HCT116 (cell line): ENCODE results near the gene SOD3. TPM values are rescaled to one million over a fixed set of nuclear protein-coding genes. Genes with fewer than 3 reads are reported as not detected.

Experiments
- ATAC-seq: fragments of 200-7000 bp; cut with Tn5 transposase; 2 replicates; pipeline ENCODE4 v1.9.1; 2020; ENCODE audit warnings: mild to moderate bottlenecking, moderate library complexity
- BruUV-seq: library from RNA; stranded (reverse); fragments of 400-500 nt; replicated peaks from 2 replicates; lab custom pipeline; 2021; lab: Mats Ljungman, UMichigan
- CTCF ChIA-PET: fragments of 300-600 bp; sonication (Branson Sonifier 250); formaldehyde crosslinking; loops from one replicate; lab custom pipeline; 2021; ENCODE audit warnings: antibody characterized with exemption; lab: Charles Lee
- POLR2A ChIA-PET: fragments of 300-600, 350-600 bp; sonication (Branson Sonifier 250); formaldehyde crosslinking; loops from one replicate; lab custom pipeline; 2021; ENCODE audit warnings: antibody characterized with exemption; lab: Charles Lee
- RAD21 ChIA-PET, 2 experiments: fragments of 300-600 bp; sonication (Branson Sonifier 250); formaldehyde crosslinking; loops; one replicate each; lab custom pipeline; 2023; ENCODE audit warnings: low total read pairs in 2 of 2; ENCODE audit not compliant: uncharacterized antibody in 2 of 2, unreplicated experiment in 2 of 2, low non-redundant PET in 1 of 2; lab: Charles Lee
- DNase-seq: peaks from one replicate; pipeline ENCODE4 v3.0.0-alpha.2; 2010; ENCODE audit warnings: low read depth, low spot score
- H2AFZ ChIP-seq: fragments of 200-600 bp; shearing (Covaris generic), sonication (generic); 2 replicates; pipeline ENCODE4 v1.6.1; 2017; ENCODE audit warnings: low read depth, mixed run types, mixed read lengths, antibody characterized with exemption, low read length; ENCODE audit not compliant: poor library complexity, severe bottlenecking
- H3K27ac ChIP-seq: 2 replicates; pipeline ENCODE4 v1.5.1; 2012; ENCODE audit warnings: low read depth, low read length
- H3K27me3 ChIP-seq: fragments of 200-600 bp; sonication (generic); 2 replicates; pipeline ENCODE4 v1.6.1; 2016; ENCODE audit warnings: mixed run types, low read length, mixed read lengths; ENCODE audit not compliant: insufficient read depth
- H3K36me3 ChIP-seq, 2 experiments: fragments of 200-500 bp in 1 of 2; fragments of 200-600 bp in 1 of 2; sonication (Bioruptor generic) in 1 of 2; sonication (generic) in 1 of 2; 2 replicates each; pipeline versions ENCODE4 v1.5.1 to v1.6.1; 2014 to 2016; ENCODE audit warnings: low read length in 2 of 2, inconsistent platforms in 1 of 2, mixed read lengths in 1 of 2, mixed run types in 1 of 2; ENCODE audit not compliant: insufficient read depth in 2 of 2, control insufficient read depth in 1 of 2
- H3K4me1 ChIP-seq, 2 experiments: fragments of 200-600 bp in 1 of 2; sonication (generic) in 1 of 2; 2 replicates each; pipeline versions ENCODE4 v1.5.1 to v1.6.1; 2012 to 2017; ENCODE audit warnings: low read length in 2 of 2, inconsistent platforms in 1 of 2, mild to moderate bottlenecking in 1 of 2, mixed read lengths in 1 of 2, mixed run types in 1 of 2, moderate library complexity in 1 of 2; ENCODE audit not compliant: insufficient read depth in 2 of 2, control insufficient read depth in 1 of 2
- H3K4me2 ChIP-seq: fragments of 200-600 bp; sonication (generic); 2 replicates; pipeline ENCODE4 v1.6.1; 2017; ENCODE audit warnings: mixed run types, low read length, mixed read lengths
- H3K4me3 ChIP-seq, 2 experiments: fragments of 200-600 bp in 1 of 2; sonication (generic) in 1 of 2; replicated peaks in 1 of 2; 2 replicates each; pipeline ENCODE4 v1.5.1; 2011 to 2016; ENCODE audit warnings: low read length in 2 of 2, control low read depth in 1 of 2, low read depth in 1 of 2, mild to moderate bottlenecking in 1 of 2, mixed read lengths in 1 of 2, mixed run types in 1 of 2
- H3K79me2 ChIP-seq: fragments of 200-600 bp; sonication (generic); 2 replicates; pipeline ENCODE4 v1.6.1; 2017; ENCODE audit warnings: mild to moderate bottlenecking, mixed run types, low read length, moderate library complexity, mixed read lengths; ENCODE audit not compliant: insufficient read depth
- H3K9ac ChIP-seq: fragments of 200-600 bp; sonication (generic); 2 replicates; pipeline ENCODE4 v1.6.1; 2016; ENCODE audit warnings: low read length, mixed read lengths
- H3K9me2 ChIP-seq: fragments of 200-600 bp; sonication (generic), shearing (Covaris generic); 2 replicates; pipeline ENCODE4 v1.6.1; 2017; ENCODE audit warnings: mixed run types, mild to moderate bottlenecking, moderate library complexity; ENCODE audit not compliant: insufficient read depth
- H3K9me3 ChIP-seq, 2 experiments: fragments of 200-500 bp in 1 of 2; fragments of 200-600 bp in 1 of 2; sonication (Bioruptor generic) in 1 of 2; sonication (generic) in 1 of 2; 2 replicates each; pipeline ENCODE4 v1.6.1; 2014 to 2017; ENCODE audit warnings: low read length in 2 of 2, mixed read lengths in 2 of 2, inconsistent platforms in 1 of 2, low read depth in 1 of 2, mild to moderate bottlenecking in 1 of 2, mixed run types in 1 of 2, moderate library complexity in 1 of 2; ENCODE audit not compliant: control insufficient read depth in 1 of 2, insufficient read depth in 1 of 2
- H4K20me1 ChIP-seq: fragments of 200-600 bp; sonication (generic), shearing (Covaris generic); 2 replicates; pipeline ENCODE4 v1.6.1; 2017; ENCODE audit warnings: mixed run types, mild to moderate bottlenecking, moderate library complexity; ENCODE audit not compliant: insufficient read depth
- ATF3 ChIP-seq: IDR thresholded peaks from 2 replicates; pipeline ENCODE4 v1.6.1; 2012
- CBX3 ChIP-seq: IDR thresholded peaks from 2 replicates; pipeline ENCODE4 v1.6.1; 2012; ENCODE audit warnings: low read depth
- EGR1 ChIP-seq: IDR thresholded peaks from 2 replicates; pipeline ENCODE4 v1.6.1; 2012; ENCODE audit warnings: low read depth
- ELF1 ChIP-seq: IDR thresholded peaks from 2 replicates; pipeline ENCODE4 v1.6.1; 2012; ENCODE audit warnings: low read depth, borderline replicate concordance
- EZH2 ChIP-seq: fragments of 200-600 bp; sonication (generic); IDR thresholded peaks from 2 replicates; pipeline ENCODE4 v1.6.1; 2017; ENCODE audit warnings: antibody characterized with exemption, mixed run types
- EZH2phosphoT487 ChIP-seq: fragments of 200-600 bp; IDR thresholded peaks from 2 replicates; pipeline ENCODE4 v1.6.1; 2018; ENCODE audit warnings: antibody characterized with exemption, borderline replicate concordance
- FOSL1 ChIP-seq: IDR thresholded peaks from 2 replicates; pipeline ENCODE4 v1.6.1; 2012; ENCODE audit warnings: low read depth
- MAX ChIP-seq: IDR thresholded peaks from 2 replicates; pipeline ENCODE4 v1.6.1; 2012
- POLR2A ChIP-seq: IDR thresholded peaks from 2 replicates; pipeline ENCODE4 v1.7.0; 2011; ENCODE audit warnings: borderline replicate concordance; ENCODE audit not compliant: insufficient read depth, insufficient read length; ENCODE audit errors: extremely low read depth
- POLR2AphosphoS5 ChIP-seq: IDR thresholded peaks from 2 replicates; pipeline ENCODE4 v1.6.1; 2011; ENCODE audit warnings: mild to moderate bottlenecking, low read depth, low read length, moderate library complexity
- SIN3A ChIP-seq: IDR thresholded peaks from 2 replicates; pipeline ENCODE4 v1.6.1; 2012; ENCODE audit warnings: low read depth
- SP1 ChIP-seq: IDR thresholded peaks from 2 replicates; pipeline ENCODE4 v1.6.1; 2012; ENCODE audit warnings: low read depth
- TCF7L2 ChIP-seq: IDR thresholded peaks from 2 replicates; pipeline ENCODE4 v1.7.0; 2011; ENCODE audit warnings: borderline replicate concordance, inconsistent platforms; ENCODE audit not compliant: insufficient read depth, insufficient read length; ENCODE audit errors: extremely low read depth
- YY1 ChIP-seq: IDR thresholded peaks from 2 replicates; pipeline ENCODE4 v1.6.1; 2011; ENCODE audit warnings: low read length, low read depth, moderate library complexity, mild to moderate bottlenecking; ENCODE audit not compliant: insufficient replicate concordance; ENCODE audit errors: extremely low read depth
- ZBTB33 ChIP-seq: IDR thresholded peaks from 2 replicates; pipeline ENCODE4 v1.6.1; 2011; ENCODE audit warnings: mild to moderate bottlenecking, low read length, moderate library complexity; ENCODE audit not compliant: insufficient replicate concordance; ENCODE audit errors: extremely low read depth
- ZNF274 ChIP-seq: fragments of 200-500 bp; sonication (Bioruptor generic); IDR thresholded peaks from 2 replicates; pipeline ENCODE4 v1.6.1; 2014; ENCODE audit warnings: mild to moderate bottlenecking, low read depth, low read length, inconsistent platforms
- intact Hi-C: fragments of 100-400 bp; cut with micrococcal nuclease; formaldehyde crosslinking; loops from 2 replicates; pipeline ENCODE4 v1.10.0; 2022
- total RNA-seq: library from RNA; stranded (reverse); gene quantifications from one replicate; pipeline ENCODE4 v1.2.1, GENCODE V29; 2021; ENCODE audit not compliant: unreplicated experiment
- TF ChIP-seq, protein P1 (sequence below), 3 experiments: fragments of 200-600 bp in 1 of 3; sonication (generic) in 1 of 3; IDR thresholded peaks in 2 of 3; conservative IDR thresholded peaks in 1 of 3; 2 replicates each; pipeline ENCODE4 v1.5.1; 2012 to 2017; ENCODE audit warnings: low read depth in 2 of 3, low read length in 2 of 3, antibody characterized with exemption in 1 of 3, borderline replicate concordance in 1 of 3, control low read depth in 1 of 3, mild to moderate bottlenecking in 1 of 3, mixed read lengths in 1 of 3, mixed run types in 1 of 3, moderate library complexity in 1 of 3; ENCODE audit not compliant: insufficient read depth in 1 of 3

SOD3 gene
- total RNA-seq, 1 experiment from 2014 or later = 0.25 TPM

GRCh38 chr4:24837336-24837735 is 42.0 kb downstream of the SOD3 start:
- CTCF ChIA-PET = no interaction called here
- no peaks in the 10 kb centered on the region for H3K9me3 ChIP-seq
- ATAC-seq (no peak), DNase-seq (no peak)
- no peak overlapping the region for H3K4me2 ChIP-seq
- no TSS peak for BruUV-seq
- H3K27me3 ChIP-seq = no peaks in the 10 kb centered on the region
- RAD21 ChIA-PET = no interaction called here
- H3K27ac ChIP-seq = no peak overlapping the region
- no peaks in the 10 kb centered on the region for H3K9me2 ChIP-seq
- H3K4me3 ChIP-seq = no peak overlapping the region
- H3K79me2 ChIP-seq = no peaks in the 10 kb centered on the region
- H4K20me1 ChIP-seq = no peaks in the 10 kb centered on the region
- H2AFZ ChIP-seq = no peak overlapping the region
- no peak overlapping the region for H3K9ac ChIP-seq
- H3K4me1 ChIP-seq = no peaks in the 10 kb centered on the region; a peak in 1 of 4 replicates
- POLR2A ChIA-PET = no interaction called here
- TF ChIP-seq SIN3A = no peak
- no peak for TF ChIP-seq SP1
- no peak for TF ChIP-seq YY1
- no peak for TF ChIP-seq FOSL1
- no peak for TF ChIP-seq POLR2A
- no peak for TF ChIP-seq EGR1
- no peak for TF ChIP-seq ELF1
- TF ChIP-seq EZH2 = no peak
- no peak for TF ChIP-seq CBX3
- TF ChIP-seq, protein P1, sequence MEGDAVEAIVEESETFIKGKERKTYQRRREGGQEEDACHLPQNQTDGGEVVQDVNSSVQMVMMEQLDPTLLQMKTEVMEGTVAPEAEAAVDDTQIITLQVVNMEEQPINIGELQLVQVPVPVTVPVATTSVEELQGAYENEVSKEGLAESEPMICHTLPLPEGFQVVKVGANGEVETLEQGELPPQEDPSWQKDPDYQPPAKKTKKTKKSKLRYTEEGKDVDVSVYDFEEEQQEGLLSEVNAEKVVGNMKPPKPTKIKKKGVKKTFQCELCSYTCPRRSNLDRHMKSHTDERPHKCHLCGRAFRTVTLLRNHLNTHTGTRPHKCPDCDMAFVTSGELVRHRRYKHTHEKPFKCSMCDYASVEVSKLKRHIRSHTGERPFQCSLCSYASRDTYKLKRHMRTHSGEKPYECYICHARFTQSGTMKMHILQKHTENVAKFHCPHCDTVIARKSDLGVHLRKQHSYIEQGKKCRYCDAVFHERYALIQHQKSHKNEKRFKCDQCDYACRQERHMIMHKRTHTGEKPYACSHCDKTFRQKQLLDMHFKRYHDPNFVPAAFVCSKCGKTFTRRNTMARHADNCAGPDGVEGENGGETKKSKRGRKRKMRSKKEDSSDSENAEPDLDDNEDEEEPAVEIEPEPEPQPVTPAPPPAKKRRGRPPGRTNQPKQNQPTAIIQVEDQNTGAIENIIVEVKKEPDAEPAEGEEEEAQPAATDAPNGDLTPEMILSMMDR (IDR thresholded peaks at IDR 0.05 in 2 of 3, conservative IDR thresholded peaks at IDR 0.05 in 1 of 3; ENCODE audit: borderline replicate concordance in 1 of 3, insufficient read depth in 1 of 3, low read depth in 2 of 3, low read length in 2 of 3) = no peak
- no peak for TF ChIP-seq TCF7L2
- no peak for TF ChIP-seq EZH2phosphoT487
- TF ChIP-seq POLR2AphosphoS5 = no peak
- no peak for TF ChIP-seq ATF3
- TF ChIP-seq MAX = no peak
- TF ChIP-seq ZNF274 = no peak
- no peak for TF ChIP-seq ZBTB33
- no peaks in the 10 kb centered on the region for H3K36me3 ChIP-seq
- intact Hi-C loops = no loop called here
